ENCODE data around the gene AKR7A2. TPM values are rescaled to one million over a fixed set of nuclear protein-coding genes. Genes with fewer than 3 reads are reported as not detected.
A peak's percentile ranks its signal among the peaks of the same experiment; 100 is the strongest.

The AKR7A2 gene
- total and polyA plus RNA-seq, 3 donors from 2014 or later = 73.0 to 141 (median 83.3) TPM

- no peaks in the 10 kb centered on the region for H3K9me3 ChIP-seq
- TF ChIP-seq POLR2A (IDR thresholded peaks at IDR 0.05) = no peak
- TF ChIP-seq CTCF (IDR thresholded peaks at IDR 0.05) = no peak
- H3K4me3 ChIP-seq = no peak overlapping the region
- peak overlapping the region in 1 of 2 donors; percentile 62 for H3K27ac ChIP-seq
- 42 to 59% methylated on average over 22 to 27 of the region's 27 CpGs for WGBS, 2 donors
- peak; percentile 57 for DNase-seq
- no peaks in the 10 kb centered on the region for H3K36me3 ChIP-seq (ENCODE audit: low read depth, missing control alignments)
- H3K4me1 ChIP-seq = peaks cover 36% of the 10 kb centered on the region
- intact Hi-C loops (cut with DNase I; ENCODE audit: low total_unique reads) = no loop called here
- H3K27me3 ChIP-seq = no peaks in the 10 kb centered on the region
Observed at GRCh38 chr1:19342062-19342750, 30.3 kb upstream of the AKR7A2 start.

GRCh38 chr1:19341201-19342061, 29.5 kb upstream of the AKR7A2 start:
- intact Hi-C loops (cut with DNase I; ENCODE audit: low total_unique reads) = no loop called here
- DNase-seq = peak; percentile 86
- no peaks in the 10 kb centered on the region for H3K36me3 ChIP-seq (ENCODE audit: low read depth, missing control alignments)

GRCh38 chr1:19340387-19340937, 28.5 kb upstream of the AKR7A2 start:
- DNase-seq = no peak
- peaks cover 35% of the 10 kb centered on the region for H3K4me1 ChIP-seq
- H3K27ac ChIP-seq = no peak overlapping the region
- no peak for TF ChIP-seq CTCF (IDR thresholded peaks at IDR 0.05)
- TF ChIP-seq POLR2A (IDR thresholded peaks at IDR 0.05) = no peak
- H3K27me3 ChIP-seq = no peaks in the 10 kb centered on the region
- 94 to 96% methylated on average over 14 of the region's 14 CpGs for WGBS, 2 donors
- H3K36me3 ChIP-seq (ENCODE audit: low read depth, missing control alignments) = no peaks in the 10 kb centered on the region
- no peaks in the 10 kb centered on the region for H3K9me3 ChIP-seq
- H3K4me3 ChIP-seq = no peak overlapping the region
- intact Hi-C loops (cut with DNase I; ENCODE audit: low total_unique reads) = no loop called here

More at GRCh38 chr1:19341201-19342061, 29.5 kb upstream of the AKR7A2 start:
- no peaks in the 10 kb centered on the region for H3K27me3 ChIP-seq
- H3K27ac ChIP-seq = peak overlapping the region in 1 of 2 donors; percentile 62
- no peaks in the 10 kb centered on the region for H3K9me3 ChIP-seq
- TF ChIP-seq CTCF (IDR thresholded peaks at IDR 0.05) (peak; percentile 84 to 95 (median 86)), POLR2A (IDR thresholded peaks at IDR 0.05) (no peak)
- H3K4me1 ChIP-seq = peaks cover 35% of the 10 kb centered on the region
- WGBS, 2 donors = 47 to 51% methylated on average over 19 to 25 of the region's 25 CpGs
- no peak overlapping the region for H3K4me3 ChIP-seq

GRCh38 chr1:19339214-19339861, 27.4 kb upstream of the AKR7A2 start:
- TF ChIP-seq CTCF (IDR thresholded peaks at IDR 0.05) = no peak
- no peak overlapping the region for H3K4me3 ChIP-seq
- peaks cover 35% of the 10 kb centered on the region for H3K4me1 ChIP-seq
- no peak overlapping the region for H3K27ac ChIP-seq
- intact Hi-C loops (cut with DNase I; ENCODE audit: low total_unique reads) = loop anchor here (5.0 kb wide), 1 partner anchor 318 kb away; no protein-coding TSS in a partner anchor
- WGBS, 2 donors = 75% methylated on average over 19 of the region's 19 CpGs
- H3K9me3 ChIP-seq = no peaks in the 10 kb centered on the region
- H3K27me3 ChIP-seq = no peaks in the 10 kb centered on the region
- DNase-seq = no peak
- H3K36me3 ChIP-seq (ENCODE audit: low read depth, missing control alignments) = no peaks in the 10 kb centered on the region

Measured in testis (tissue), 3 donors.